HL-60 (cell line): ENCODE data around the gene ATAD3C.
"Not testable (repeated sequence)": the region's sequence is repeated elsewhere in the genome, so short reads cannot be mapped to it uniquely, and the experiment has no call there.

ENCODE experiments used
- SPI1 ChIP-seq: IDR thresholded peaks from 2 replicates; pipeline ENCODE4 v1.6.1; 2012; ENCODE audit warnings: low read depth, mild to moderate bottlenecking, borderline replicate concordance
- TF ChIP-seq, protein P1 (sequence below): IDR thresholded peaks from one replicate; pipeline ENCODE4 v1.5.1; 2011; ENCODE audit warnings: low read length, control low read depth, inconsistent platforms; ENCODE audit not compliant: insufficient read depth

GRCh38 chr1:1494311-1494710 lies 44.8 kb downstream of the ATAD3C start:
- TF ChIP-seq, protein P1, sequence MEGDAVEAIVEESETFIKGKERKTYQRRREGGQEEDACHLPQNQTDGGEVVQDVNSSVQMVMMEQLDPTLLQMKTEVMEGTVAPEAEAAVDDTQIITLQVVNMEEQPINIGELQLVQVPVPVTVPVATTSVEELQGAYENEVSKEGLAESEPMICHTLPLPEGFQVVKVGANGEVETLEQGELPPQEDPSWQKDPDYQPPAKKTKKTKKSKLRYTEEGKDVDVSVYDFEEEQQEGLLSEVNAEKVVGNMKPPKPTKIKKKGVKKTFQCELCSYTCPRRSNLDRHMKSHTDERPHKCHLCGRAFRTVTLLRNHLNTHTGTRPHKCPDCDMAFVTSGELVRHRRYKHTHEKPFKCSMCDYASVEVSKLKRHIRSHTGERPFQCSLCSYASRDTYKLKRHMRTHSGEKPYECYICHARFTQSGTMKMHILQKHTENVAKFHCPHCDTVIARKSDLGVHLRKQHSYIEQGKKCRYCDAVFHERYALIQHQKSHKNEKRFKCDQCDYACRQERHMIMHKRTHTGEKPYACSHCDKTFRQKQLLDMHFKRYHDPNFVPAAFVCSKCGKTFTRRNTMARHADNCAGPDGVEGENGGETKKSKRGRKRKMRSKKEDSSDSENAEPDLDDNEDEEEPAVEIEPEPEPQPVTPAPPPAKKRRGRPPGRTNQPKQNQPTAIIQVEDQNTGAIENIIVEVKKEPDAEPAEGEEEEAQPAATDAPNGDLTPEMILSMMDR = not testable (repeated sequence)
- TF ChIP-seq SPI1 = not testable (repeated sequence)
